Stimulated activated CD4-positive, alpha-beta T cell treated with anti-CD3 and anti-CD28 coated beads, TNF-alpha, amount 100 ng/mL, for 4 hours (primary cell): Measurements from ENCODE around the gene FOXA3.

Experiments
- DNase-seq, 3 experiments: peaks; one replicate each; pipeline ENCODE4 v3.0.0-alpha.2; 2020; ENCODE audit warnings: low read depth in 3 of 3

FOXA3 gene

DNA sequence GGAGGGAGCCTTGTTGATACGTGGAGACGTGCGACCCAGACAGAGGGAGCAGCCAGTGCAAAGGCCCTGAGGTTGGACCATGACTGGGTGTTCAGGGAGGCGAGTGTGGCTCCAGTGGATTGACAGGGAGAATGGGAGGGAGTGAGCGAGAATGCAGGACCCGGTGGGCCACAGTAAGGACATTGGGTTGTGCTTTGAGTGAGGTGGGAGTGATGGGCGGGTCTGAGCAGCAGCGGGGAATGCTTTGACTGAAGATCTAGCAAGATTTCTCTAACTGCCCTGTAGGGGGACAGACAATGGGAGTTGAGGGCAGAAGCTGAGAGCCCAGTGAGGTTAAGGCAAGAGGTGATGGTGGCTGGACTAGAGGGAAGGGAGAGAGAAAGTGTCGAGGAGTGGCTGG, 58.2 kb downstream of the FOXA3 start:
- DNase-seq: no peak
